ENCODE results near the gene NXN. TPM values are rescaled to one million over a fixed set of nuclear protein-coding genes. Genes with fewer than 3 reads are reported as not detected.

NXN gene
- total RNA-seq, 2 donors from 2014 or later: 13.9 to 18.9 TPM

DNA sequence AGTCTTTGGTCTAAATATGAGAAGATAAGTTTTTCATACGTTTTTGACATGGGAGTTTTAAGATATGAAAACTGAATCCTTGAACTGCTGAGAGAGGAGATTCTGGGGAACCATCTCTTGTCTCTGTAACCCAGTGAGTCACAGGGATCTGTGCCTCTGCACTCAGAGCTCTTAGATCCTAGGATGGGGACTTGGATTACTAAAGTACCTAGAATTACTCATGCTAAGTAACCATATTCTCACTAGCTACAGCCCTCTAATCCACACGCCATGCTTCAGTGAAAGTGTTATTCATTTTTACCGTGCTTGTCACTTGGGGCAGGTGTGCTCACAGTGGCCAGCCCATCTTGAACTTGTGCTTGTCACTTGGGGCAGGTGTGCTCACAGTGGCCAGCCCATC is 195.4 kb downstream of the NXN start:
- TF ChIP-seq, protein P1, sequence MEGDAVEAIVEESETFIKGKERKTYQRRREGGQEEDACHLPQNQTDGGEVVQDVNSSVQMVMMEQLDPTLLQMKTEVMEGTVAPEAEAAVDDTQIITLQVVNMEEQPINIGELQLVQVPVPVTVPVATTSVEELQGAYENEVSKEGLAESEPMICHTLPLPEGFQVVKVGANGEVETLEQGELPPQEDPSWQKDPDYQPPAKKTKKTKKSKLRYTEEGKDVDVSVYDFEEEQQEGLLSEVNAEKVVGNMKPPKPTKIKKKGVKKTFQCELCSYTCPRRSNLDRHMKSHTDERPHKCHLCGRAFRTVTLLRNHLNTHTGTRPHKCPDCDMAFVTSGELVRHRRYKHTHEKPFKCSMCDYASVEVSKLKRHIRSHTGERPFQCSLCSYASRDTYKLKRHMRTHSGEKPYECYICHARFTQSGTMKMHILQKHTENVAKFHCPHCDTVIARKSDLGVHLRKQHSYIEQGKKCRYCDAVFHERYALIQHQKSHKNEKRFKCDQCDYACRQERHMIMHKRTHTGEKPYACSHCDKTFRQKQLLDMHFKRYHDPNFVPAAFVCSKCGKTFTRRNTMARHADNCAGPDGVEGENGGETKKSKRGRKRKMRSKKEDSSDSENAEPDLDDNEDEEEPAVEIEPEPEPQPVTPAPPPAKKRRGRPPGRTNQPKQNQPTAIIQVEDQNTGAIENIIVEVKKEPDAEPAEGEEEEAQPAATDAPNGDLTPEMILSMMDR (IDR thresholded peaks at IDR 0.05): no peak
- Histone ChIP-seq H3K9me3 (no peaks in the 10 kb centered on the region), H3K4me1 (ENCODE audit: control insufficient read depth in 1 of 2, low read depth in 2 of 2) (peaks cover 18 to 25% of the 10 kb centered on the region in 2 donors), H3K27ac (no peak overlapping the region), H3K4me3 (no peak overlapping the region), H3K27me3 (replicated peaks; ENCODE audit: insufficient read depth) (no peaks in the 10 kb centered on the region), H3K36me3 (peaks cover 17% of the 10 kb centered on the region)
- DNase-seq (ENCODE audit: low spot score) (no peak), ATAC-seq (ENCODE audit: insufficient number of reproducible peaks, low FRiP score, low read depth) (no peak)

DNA sequence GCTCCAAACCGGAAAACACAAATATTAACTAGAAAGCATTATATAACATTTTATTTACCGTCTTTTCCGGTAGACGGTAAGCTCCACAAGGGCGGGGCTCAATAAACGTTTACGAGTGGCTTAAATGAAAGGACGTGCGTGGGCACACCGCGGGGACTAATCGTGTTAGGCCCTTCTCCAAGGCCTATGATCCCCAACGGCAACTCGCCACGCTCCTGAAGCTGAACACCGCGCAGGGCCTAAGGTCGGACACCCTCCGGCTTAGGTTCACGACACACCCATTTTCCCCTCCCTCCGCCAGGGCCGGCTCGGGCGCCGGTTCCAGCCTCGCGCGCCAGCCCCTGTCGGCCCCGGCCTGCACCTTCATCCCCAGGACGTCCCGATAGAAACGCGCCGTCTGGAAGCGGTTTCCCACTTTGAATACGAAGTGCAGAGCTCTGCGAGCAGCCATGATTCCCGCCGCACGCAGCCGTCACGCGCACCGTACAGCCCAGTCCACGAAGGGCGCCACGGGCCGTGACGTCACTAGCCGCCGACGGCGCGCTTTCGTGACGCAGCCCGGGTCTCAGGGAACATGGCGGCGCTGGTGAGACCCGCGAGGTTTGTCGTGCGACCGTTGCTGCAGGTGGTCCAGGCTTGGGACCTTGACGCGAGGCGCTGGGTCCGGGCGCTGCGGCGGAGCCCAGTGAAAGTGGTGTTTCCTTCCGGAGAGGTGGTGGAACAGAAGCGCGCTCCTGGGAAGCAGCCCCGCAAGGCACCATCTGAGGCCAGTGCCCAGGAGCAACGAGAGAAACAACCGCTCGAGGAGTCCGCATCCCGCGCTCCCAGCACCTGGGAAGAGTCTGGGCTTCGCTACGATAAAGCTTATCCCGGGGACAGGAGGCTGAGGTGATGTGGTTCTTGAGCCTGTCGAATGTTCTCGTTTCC is 197.5 kb downstream of the NXN start, which contains the start of the genes GLOD4 and MRM3:
Gene GLOD4 (minus strand): TSS at position 476 of the 927 bp plus-strand sequence. CDS start 25 bp downstream, at position 451.
Gene MRM3 (plus strand): TSS at position 549 of the 927 bp plus-strand sequence. CDS start 26 bp downstream, at position 575.
- Histone ChIP-seq H3K36me3 (peaks cover 15% of the 10 kb centered on the region), H3K27me3 (replicated peaks; ENCODE audit: insufficient read depth) (no peaks in the 10 kb centered on the region), H3K4me3 (peak within 1 kb of the TSS; percentile 82), H3K9me3 (no peaks in the 10 kb centered on the region), H3K27ac (peak within 1 kb of the TSS; percentile 62 to 80), H3K4me1 (ENCODE audit: control insufficient read depth in 1 of 2, low read depth in 2 of 2) (peaks cover 18 to 25% of the 10 kb centered on the region in 2 donors)
- ATAC-seq (ENCODE audit: insufficient number of reproducible peaks, low FRiP score, low read depth) (peak; percentile 94), DNase-seq (ENCODE audit: low spot score) (peak; percentile 81)
- TF ChIP-seq, protein P1 (IDR thresholded peaks at IDR 0.05): peak; percentile 26

DNA sequence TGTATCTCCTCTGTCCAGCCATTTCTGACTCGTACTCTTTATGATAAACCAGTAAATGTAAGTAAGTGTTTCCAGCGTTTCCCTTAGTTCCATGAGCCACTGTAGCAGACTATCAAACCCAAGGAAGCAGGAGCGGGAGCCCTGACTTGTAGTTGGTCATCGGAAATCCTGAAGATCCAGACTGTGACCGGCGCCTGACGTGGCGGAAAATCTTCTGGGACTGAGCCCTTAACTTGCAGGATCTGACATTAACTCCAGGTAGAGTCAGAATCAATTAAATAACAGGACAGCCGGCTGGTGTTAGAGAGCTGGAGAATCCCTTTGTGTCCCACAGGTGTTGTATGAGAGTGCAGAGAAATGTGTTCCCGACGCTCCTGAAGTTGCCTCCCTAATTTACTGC is 201.5 kb downstream of the NXN start:
- Histone ChIP-seq H3K4me3 (no peak overlapping the region), H3K36me3 (peaks cover 49% of the 10 kb centered on the region)
- no peak for ATAC-seq (ENCODE audit: insufficient number of reproducible peaks, low FRiP score, low read depth)

DNA sequence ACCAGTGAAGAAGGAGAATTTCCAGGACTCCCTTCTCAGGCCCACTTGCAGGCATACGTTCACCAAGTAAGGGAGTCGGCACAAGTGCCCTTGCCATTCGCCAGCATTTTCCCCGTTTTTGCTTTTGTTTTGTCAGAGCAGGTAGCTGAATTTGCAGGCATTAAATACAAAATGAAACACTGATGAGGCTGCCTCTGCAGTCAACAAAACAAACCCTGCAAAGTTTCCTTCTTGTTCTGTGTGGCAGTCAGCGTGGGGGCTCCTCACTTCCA is 205.3 kb downstream of the NXN start:
- H3K4me3 ChIP-seq: no peak overlapping the region
- no peak overlapping the region for H3K27ac ChIP-seq
- ATAC-seq (ENCODE audit: insufficient number of reproducible peaks, low FRiP score, low read depth) (no peak), DNase-seq (ENCODE audit: low spot score) (no peak)
- TF ChIP-seq, protein P1 (IDR thresholded peaks at IDR 0.05): no peak
- H3K36me3 ChIP-seq: peaks cover 67% of the 10 kb centered on the region
- H3K4me1 ChIP-seq (ENCODE audit: control insufficient read depth in 1 of 2, low read depth in 2 of 2): no peaks in the 10 kb centered on the region
- H3K27me3 ChIP-seq (replicated peaks; ENCODE audit: insufficient read depth): no peaks in the 10 kb centered on the region
- no peaks in the 10 kb centered on the region for H3K9me3 ChIP-seq

More for the DNA sequence above, 201.5 kb downstream of the NXN start:
- TF ChIP-seq, protein P1 (IDR thresholded peaks at IDR 0.05): no peak
- DNase-seq (ENCODE audit: low spot score): no peak
- Histone ChIP-seq H3K27ac (no peak overlapping the region), H3K9me3 (no peaks in the 10 kb centered on the region), H3K27me3 (replicated peaks; ENCODE audit: insufficient read depth) (no peaks in the 10 kb centered on the region), H3K4me1 (ENCODE audit: control insufficient read depth in 1 of 2, low read depth in 2 of 2) (peaks cover 10 to 11% of the 10 kb centered on the region in 2 donors)

DNA sequence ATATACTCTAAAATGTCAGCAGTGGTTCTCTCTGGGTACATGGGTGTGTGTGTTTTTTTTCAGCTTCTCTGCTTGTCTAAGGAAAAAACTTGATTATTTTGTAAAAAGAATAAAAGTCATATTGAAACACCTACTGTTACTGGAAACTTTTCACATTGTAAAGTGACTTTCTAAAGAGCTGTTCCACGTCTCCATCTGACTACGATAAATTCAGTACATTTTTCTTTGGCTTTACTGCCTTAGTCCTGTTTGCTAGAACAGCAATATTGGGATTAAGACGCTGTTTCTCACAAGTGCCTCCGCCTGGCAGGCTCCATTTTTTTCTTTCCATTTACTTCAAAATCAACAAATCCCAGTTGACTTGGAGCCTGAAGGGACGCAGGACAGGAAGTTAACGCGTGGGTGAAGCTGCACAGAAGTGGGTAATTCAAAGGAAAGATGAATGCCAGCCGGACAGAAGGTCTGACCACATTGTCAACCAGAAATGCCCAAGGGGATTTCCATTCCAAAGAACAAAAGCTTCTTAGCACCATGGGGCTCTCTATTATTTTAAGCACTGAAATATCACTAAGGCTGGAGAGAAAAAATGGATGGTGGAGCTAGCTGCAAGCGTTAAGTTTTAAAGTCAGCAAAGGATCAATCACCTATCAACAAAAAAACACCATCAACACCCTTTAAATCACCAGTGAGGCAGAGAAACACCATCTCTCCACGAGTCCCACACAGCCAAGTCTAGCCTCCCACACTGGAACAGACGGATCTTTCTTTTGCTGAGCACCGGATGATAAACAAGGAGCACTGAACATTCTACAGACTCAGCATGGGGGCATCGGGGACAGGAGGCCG is 205.9 kb downstream of the NXN start:
- TF ChIP-seq, protein P1 (IDR thresholded peaks at IDR 0.05): no peak
- no peak overlapping the region for H3K4me3 ChIP-seq
- no peaks in the 10 kb centered on the region for H3K27me3 ChIP-seq (replicated peaks; ENCODE audit: insufficient read depth)
- H3K4me1 ChIP-seq (ENCODE audit: control insufficient read depth in 1 of 2, low read depth in 2 of 2): no peaks in the 10 kb centered on the region
- ATAC-seq (ENCODE audit: insufficient number of reproducible peaks, low FRiP score, low read depth): no peak
- peaks cover 72% of the 10 kb centered on the region for H3K36me3 ChIP-seq
- no peak overlapping the region for H3K27ac ChIP-seq
- H3K9me3 ChIP-seq: no peaks in the 10 kb centered on the region
- no peak for DNase-seq (ENCODE audit: low spot score)

Data from thoracic aorta (tissue), 2 donors.